Thymus (tissue), 11 donors: ENCODE results near the gene LIPH. TPM values are rescaled to one million over a fixed set of nuclear protein-coding genes. Genes with fewer than 3 reads are reported as not detected.

ENCODE experiments used
- DNase-seq, 9 donors: peaks; one replicate each; pipeline ENCODE4 v3.0.0-alpha.2; 2013; ENCODE audit warnings: low spot score in 9 of 9, low read depth in 6 of 9, missing footprints in 1 of 9
- H3K27ac ChIP-seq, 2 donors: one replicate each; pipeline ENCODE4 v1.5.1; 2013; ENCODE audit warnings: control low read depth in 1 of 2, low read depth in 1 of 2, low read length in 1 of 2, mild to moderate bottlenecking in 1 of 2, moderate library complexity in 1 of 2
- H3K27me3 ChIP-seq, 2 donors: one replicate each; pipeline ENCODE4 v1.5.1; 2013; ENCODE audit warnings: low read length in 1 of 2; ENCODE audit not compliant: control insufficient read depth in 2 of 2, insufficient read depth in 1 of 2
- H3K36me3 ChIP-seq, 2 donors: one replicate each; pipeline ENCODE4 v1.5.1; 2013; ENCODE audit warnings: low read length in 1 of 2, mild to moderate bottlenecking in 1 of 2, moderate library complexity in 1 of 2; ENCODE audit not compliant: control insufficient read depth in 2 of 2, insufficient read depth in 2 of 2
- H3K4me1 ChIP-seq, 2 donors: one replicate each; pipeline ENCODE4 v1.5.1; 2013; ENCODE audit warnings: low read length in 2 of 2; ENCODE audit not compliant: control insufficient read depth in 2 of 2, insufficient read depth in 2 of 2
- H3K4me3 ChIP-seq, 2 donors: one replicate each; pipeline ENCODE4 v1.5.1; 2013; ENCODE audit warnings: low read length in 2 of 2, control low read depth in 1 of 2, mild to moderate bottlenecking in 1 of 2
- H3K9me3 ChIP-seq, 2 donors: one replicate each; pipeline ENCODE4 v1.5.1; 2013; ENCODE audit warnings: low read length in 1 of 2, mild to moderate bottlenecking in 1 of 2; ENCODE audit not compliant: control insufficient read depth in 2 of 2, insufficient read depth in 1 of 2
- WGBS: extraction: QIAGEN DNeasy Blood & Tissue Kit; methylation state at CpG from one replicate; pipeline ENCODE4 v1.1.7; 2013; 5-methylcytosine and 5-hydroxymethylcytosine counted together
- polyA plus RNA-seq: library from polyadenylated mRNA; stranded (reverse); fragments of 200-250 nt; gene quantifications from one replicate; pipeline ENCODE4 v1.2.3, GENCODE V29; 2013
- total RNA-seq: library from RNA; stranded (reverse); fragments of 120-200 nt; gene quantifications from one replicate; pipeline ENCODE4 v1.2.4, GENCODE V29; 2013
- donor health status: healthy.

Gene LIPH
- total and polyA plus RNA-seq, 2 donors, result 0.09 to 0.84 TPM

DNA sequence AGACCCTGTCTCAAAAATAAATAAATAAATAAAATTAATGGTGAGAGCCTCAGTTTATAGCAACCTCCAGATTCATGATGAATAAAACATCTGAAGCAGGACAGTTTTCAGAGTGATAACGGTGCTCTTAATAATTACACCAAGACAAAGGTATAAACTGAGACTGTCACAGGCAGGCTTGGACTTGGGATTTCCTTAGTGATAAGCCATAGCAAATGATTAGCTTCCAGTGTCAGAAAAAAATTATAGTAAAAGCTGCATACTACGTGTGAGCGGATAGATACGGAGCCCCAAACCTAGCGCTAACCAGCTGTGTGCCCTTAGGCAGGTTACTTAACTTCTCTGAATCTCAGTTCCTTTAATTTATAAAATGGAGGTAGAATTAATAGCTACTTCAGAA is 21.5 kb downstream of the LIPH start:
- WGBS, result 75% methylated on average over 5 of the region's 5 CpGs
- Histone ChIP-seq H3K36me3 (no peaks in the 10 kb centered on the region), H3K9me3 (no peaks in the 10 kb centered on the region), H3K27ac (no peak overlapping the region), H3K4me3 (no peak overlapping the region), H3K27me3 (no peaks in the 10 kb centered on the region), H3K4me1 (no peaks in the 10 kb centered on the region)
- DNase-seq, result no peak

DNA sequence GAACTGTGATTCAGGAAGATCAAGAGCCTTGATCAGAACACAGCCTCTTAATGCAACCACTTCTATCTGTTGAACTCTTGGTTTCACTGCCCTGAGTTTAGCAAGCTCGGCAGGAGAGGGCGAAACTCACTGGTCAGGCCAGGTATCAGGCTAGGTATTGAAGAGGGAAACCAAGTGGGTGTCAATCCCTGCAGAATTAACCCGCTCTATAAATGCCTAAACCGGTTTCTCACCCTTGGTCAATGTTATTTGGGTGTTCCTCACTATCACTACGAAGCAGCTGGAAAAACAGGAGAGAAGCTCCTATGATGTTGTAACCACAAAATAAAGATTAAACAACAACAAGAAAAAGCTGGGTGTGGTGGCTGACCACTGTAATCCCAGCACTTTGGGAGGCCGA is 23.9 kb downstream of the LIPH start:
- H3K36me3 ChIP-seq, result no peaks in the 10 kb centered on the region
- H3K27me3 ChIP-seq, result no peaks in the 10 kb centered on the region
- no peak overlapping the region for H3K4me3 ChIP-seq
- H3K27ac ChIP-seq, result no peak overlapping the region
- no peaks in the 10 kb centered on the region for H3K9me3 ChIP-seq
- 94% methylated on average over 6 of the region's 6 CpGs for WGBS
- H3K4me1 ChIP-seq, result no peaks in the 10 kb centered on the region
- no peak for DNase-seq

DNA sequence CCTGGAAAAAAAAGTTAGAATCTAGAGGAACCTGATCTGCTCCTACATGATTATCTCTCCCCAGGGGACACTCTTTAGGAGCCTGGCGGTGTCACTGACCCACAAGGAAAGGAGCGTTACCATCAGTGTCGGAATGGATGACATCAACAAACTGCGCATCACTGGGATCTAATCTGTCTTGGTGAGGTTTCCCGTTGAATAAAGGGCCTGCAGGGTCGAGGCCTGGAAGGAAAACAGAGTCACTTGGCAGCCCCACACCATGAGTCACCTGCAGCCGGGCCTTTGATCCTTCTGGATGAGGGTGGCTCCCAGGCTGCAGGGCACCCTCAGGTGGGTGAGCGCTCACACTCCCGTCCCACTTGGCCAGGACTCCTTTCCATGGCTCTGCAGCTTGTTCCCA is 25.0 kb downstream of the LIPH start:
- 91% methylated on average over 9 of the region's 9 CpGs for WGBS

DNA sequence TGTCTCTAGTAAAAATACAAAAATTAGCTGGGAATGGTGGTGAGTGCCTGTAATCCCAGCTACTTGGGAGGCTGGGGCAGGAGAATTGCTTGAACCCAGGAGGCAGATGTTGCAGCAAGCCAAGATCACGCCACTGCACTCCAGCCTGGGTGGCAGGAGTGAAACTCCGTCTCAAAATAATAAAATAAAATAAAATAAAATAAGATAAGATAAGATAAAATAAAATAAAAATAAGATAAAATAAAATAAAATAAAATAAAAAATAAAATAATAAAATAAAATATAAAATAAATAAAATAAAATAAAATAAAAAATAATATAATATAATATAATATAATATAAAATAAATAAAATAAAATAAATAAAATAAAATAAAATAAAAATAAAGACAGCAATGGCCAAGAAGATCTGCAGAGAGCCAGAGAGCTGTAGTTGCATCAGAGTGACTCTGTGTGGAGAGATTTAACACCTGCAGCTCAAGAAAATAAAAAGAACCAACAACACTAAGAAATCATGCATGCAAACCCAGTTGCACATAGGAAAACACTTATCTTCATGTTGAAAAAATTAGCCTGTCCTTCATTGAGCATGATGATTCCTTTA is 25.9 kb downstream of the LIPH start:
- Histone ChIP-seq H3K4me1 (no peaks in the 10 kb centered on the region), H3K27ac (no peak overlapping the region), H3K9me3 (no peaks in the 10 kb centered on the region), H3K36me3 (no peaks in the 10 kb centered on the region), H3K4me3 (no peak overlapping the region), H3K27me3 (no peaks in the 10 kb centered on the region)
- over 99% methylated on average over 2 of the region's 2 CpGs for WGBS
- DNase-seq, result no peak

More for the DNA sequence above, 25.0 kb downstream of the LIPH start:
- Histone ChIP-seq H3K27ac (no peak overlapping the region), H3K9me3 (no peaks in the 10 kb centered on the region), H3K36me3 (no peaks in the 10 kb centered on the region), H3K4me3 (no peak overlapping the region), H3K27me3 (no peaks in the 10 kb centered on the region), H3K4me1 (no peaks in the 10 kb centered on the region)
- DNase-seq, result no peak

DNA sequence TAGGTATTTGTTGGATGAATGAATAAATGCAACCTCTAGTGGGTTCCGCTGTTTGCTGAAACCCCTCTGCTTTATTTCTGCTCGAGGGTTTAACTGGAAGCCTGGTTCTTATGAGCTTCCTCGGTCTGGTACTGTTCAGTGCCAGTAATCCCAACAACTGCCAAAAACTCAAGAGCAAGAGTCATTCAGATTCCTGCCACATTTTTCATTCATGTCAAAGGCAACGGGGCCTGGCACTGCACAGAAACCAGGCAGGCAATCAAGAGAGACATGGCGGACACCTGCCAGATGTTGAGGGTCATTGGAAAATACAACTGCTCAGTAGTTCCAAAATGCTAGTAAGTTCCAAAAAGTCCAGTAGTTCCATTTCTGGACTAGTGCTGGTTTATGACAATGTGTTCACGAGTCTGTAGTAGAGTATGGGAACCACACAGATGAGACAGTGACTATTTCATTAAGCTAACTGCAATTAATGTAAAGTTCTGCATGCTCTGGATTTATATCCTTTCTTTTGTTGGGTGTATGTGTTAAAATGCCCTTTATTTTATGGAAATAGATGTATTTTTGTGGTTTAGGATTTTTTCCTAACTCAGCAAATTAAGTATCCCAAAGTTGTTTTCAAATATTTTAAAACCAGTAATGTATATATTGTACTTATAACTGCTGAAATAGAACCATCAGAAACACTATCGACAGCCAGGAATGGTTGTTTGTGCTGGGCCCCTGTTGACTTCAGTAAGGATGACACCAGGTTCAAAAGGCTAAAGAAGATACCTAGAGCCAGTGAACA is 30.8 kb downstream of the LIPH start:
- no peak overlapping the region for H3K4me3 ChIP-seq
- no peaks in the 10 kb centered on the region for H3K27me3 ChIP-seq
- H3K27ac ChIP-seq, result no peak overlapping the region
- no peaks in the 10 kb centered on the region for H3K36me3 ChIP-seq
- H3K9me3 ChIP-seq, result no peaks in the 10 kb centered on the region
- no peaks in the 10 kb centered on the region for H3K4me1 ChIP-seq
- DNase-seq, result no peak
- 95% methylated on average over 7 of the region's 7 CpGs for whole genome bisulfite sequencing

DNA sequence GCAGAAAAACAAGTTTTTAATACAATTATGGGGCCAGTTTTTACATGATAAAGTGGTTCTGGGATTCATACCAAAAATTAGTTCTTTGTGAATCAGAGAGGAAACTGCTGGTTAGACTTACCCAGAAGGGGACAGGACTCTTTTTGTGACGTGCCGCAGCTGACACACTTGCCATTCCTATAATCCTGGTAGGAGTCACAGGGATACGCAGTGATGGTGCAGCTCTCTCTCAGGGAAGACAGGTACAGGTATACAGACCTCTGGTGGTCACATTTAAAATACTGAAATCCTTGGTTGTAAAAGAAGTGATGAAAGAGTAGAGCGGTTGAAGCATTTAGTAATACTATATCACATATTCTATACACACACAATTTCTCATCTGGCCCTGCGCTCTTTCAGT is 33.4 kb downstream of the LIPH start:
- peaks cover 0 to 2% of the 10 kb centered on the region in 2 donors for H3K27me3 ChIP-seq
- H3K9me3 ChIP-seq, result no peaks in the 10 kb centered on the region
- 89% methylated on average over 5 of the region's 5 CpGs for WGBS
- no peak overlapping the region for H3K4me3 ChIP-seq
- H3K27ac ChIP-seq, result no peak overlapping the region
- no peaks in the 10 kb centered on the region for H3K36me3 ChIP-seq
- H3K4me1 ChIP-seq, result no peaks in the 10 kb centered on the region
- no peak for DNase-seq

DNA sequence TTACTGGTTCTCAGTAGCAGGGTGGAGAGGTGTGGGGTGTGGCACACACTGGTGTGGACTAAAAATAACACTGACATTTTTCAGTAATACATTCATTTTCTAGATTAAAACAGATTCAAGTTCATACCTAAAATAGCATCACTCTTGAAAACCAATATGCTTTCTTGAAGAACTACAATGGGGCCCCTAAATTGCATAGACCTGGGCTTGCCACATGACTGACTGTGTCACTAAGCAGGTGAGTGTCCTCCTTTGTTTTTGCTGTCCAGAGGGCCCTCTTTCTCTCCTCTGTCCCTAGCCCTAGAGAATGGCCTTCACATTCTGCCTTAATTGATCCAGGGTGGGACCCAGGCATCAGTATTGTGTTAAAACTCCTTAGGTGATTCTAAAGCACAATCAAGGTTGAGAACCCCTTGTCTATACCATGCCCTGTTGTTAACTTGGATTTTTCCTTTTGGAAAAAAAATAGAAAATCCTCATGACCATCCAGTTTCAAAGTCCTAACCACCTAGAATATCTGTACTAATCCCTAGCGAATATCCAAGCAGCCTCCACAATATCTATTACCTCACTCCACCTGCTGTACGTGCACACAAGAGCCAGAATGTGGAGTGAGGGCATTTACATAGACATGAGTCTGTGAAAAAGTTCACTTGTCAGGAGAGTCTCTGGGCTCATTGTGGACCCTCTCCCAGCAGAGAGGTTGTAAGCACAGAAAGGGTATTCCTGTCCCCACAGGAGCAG is 34.8 kb downstream of the LIPH start:
- Histone ChIP-seq H3K9me3 (no peaks in the 10 kb centered on the region), H3K4me3 (no peak overlapping the region), H3K4me1 (no peaks in the 10 kb centered on the region), H3K36me3 (no peaks in the 10 kb centered on the region), H3K27ac (no peak overlapping the region), H3K27me3 (peaks cover 0 to 2% of the 10 kb centered on the region in 2 donors)
- WGBS, result 93% methylated on average over 2 of the region's 2 CpGs
- no peak for DNase-seq

DNA sequence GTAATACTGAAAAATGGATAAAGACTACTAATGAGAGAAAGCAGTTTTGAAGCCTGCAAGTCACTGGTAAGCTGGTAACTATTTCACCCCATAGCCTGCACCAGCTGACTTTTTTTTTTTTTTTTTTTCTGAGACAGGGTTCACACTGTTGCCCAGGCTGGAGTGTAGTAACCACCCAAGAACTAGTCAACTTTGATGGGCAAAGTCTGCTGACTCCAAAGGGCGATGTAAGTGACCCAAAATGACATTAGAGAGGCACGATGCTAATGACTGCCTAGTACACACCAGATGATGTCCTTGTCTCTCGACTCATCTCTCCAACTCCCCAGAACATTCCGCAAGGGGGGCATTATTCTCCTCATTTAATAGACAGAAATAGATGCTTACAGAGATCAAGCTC is 40.7 kb downstream of the LIPH start:
- H3K27ac ChIP-seq, result no peak overlapping the region
- no peak overlapping the region for H3K4me3 ChIP-seq
- 97% methylated on average over 4 of the region's 4 CpGs for WGBS
- no peaks in the 10 kb centered on the region for H3K9me3 ChIP-seq
- no peaks in the 10 kb centered on the region for H3K4me1 ChIP-seq
- no peak for DNase-seq
- H3K27me3 ChIP-seq, result peaks cover 0 to 2% of the 10 kb centered on the region in 2 donors
- H3K36me3 ChIP-seq, result no peaks in the 10 kb centered on the region

DNA sequence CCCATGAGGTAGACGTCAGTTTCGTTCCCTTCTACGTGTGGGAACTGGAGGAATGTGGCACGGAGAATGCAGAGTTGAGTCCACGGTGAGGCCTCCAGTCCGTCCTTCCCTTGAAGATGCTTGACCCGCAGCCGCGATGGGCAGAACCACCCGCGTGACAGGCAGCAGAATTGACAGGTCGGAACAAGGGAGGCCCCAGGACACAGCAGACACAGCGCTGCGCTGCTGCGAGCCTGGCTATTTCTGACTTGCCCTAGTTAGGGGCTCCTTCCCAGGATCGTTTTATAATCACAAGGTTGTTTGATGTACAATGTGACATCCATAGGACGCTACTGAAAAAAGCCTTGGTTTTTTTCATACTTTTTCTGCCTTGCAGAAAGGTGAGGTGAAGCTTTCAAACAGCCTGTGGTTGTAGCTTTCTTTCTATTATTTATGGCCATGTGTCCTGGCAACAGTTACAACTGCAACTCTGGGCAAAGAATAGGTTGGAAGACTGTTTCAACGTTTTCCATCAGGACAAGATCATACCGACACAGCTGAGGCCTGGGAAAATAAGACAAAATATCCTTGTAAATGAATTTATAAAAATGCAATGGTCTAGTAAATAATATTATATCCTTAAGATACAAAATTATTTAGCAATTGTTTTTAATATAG is 43.9 kb downstream of the LIPH start:
- DNase-seq, result no peak
- no peaks in the 10 kb centered on the region for H3K36me3 ChIP-seq
- WGBS, result 91% methylated on average over 19 of the region's 19 CpGs

More for the DNA sequence above, 43.9 kb downstream of the LIPH start:
- H3K9me3 ChIP-seq, result no peaks in the 10 kb centered on the region
- no peaks in the 10 kb centered on the region for H3K27me3 ChIP-seq
- no peak overlapping the region for H3K4me3 ChIP-seq
- no peaks in the 10 kb centered on the region for H3K4me1 ChIP-seq
- H3K27ac ChIP-seq, result no peak overlapping the region
